ENCODE results near the gene VWA5B2.

The VWA5B2 gene

DNA sequence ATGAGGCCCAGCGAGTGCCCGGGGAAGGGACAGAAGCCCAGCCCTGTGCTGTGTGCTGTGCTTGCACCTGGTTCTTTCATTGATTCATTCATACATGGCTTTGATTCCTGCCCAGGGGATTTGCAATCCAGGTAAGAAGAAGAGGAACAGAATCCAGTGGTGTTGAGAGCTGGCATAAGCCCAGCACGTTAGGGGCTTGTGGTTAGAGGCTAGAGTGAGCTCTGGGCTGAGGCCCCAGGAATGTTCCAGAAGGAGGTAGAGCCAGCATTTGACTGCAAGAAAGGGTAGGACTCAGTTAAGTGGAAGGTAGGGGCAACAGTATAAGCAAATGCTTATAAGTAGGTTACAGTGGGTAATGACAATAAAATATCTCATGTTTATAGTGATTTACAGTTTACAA is 2.3 kb downstream of the VWA5B2 start:
- ATAC-seq (replicated peaks) (no peak), DNase-seq (no peak)
- H3K9me3 Mint-ChIP-seq = no peaks in the 10 kb centered on the region
- H3K27me3 Mint-ChIP-seq = peaks cover 42 to 65% of the 10 kb centered on the region in 2 donors
- H3K4me1 Mint-ChIP-seq (ENCODE audit: low read depth in 2 of 2) = peaks cover 10% of the 10 kb centered on the region in 2 donors
- peak overlapping the region; percentile 56 to 63 for H3K4me3 Mint-ChIP-seq
- no peak overlapping the region for H3K27ac Mint-ChIP-seq
- peaks cover 3% of the 10 kb centered on the region for H3K36me3 Mint-ChIP-seq (ENCODE audit: insufficient read depth)

DNA sequence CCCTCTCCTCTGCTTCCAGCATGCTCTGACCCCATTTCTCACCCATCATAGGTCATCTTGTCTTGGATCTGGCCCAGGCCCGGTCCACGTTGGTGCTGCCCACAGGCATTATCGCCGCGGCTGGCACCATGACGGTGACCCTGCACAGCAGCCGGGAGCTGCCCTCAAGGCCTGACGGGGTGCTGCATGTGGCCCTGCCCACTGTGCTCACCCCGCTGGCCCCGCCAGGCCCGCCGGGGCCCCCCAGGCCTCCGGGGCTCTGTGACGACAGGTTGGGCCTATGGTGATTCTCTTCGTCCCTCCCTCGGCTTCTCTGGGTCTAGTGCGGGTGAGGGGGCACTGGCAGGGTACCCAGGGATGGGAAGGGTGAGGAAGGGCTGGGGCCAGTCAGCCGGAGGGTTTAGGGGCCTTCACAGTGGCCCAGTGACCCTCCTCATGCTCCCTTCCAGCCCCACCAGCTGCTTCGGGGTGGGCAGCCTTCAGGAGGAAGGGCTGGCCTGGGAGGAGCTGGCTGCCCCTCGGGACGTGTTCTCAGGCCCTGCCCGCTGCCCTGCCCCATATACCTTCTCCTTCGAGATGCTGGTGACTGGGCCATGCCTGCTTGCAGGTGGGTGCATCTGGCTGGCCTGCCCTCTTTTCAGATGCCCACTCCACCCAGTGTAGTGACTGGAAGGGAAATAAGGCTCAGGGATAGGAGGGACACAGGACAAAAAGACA is 3.9 kb downstream of the VWA5B2 start:
- no peak overlapping the region for H3K4me3 Mint-ChIP-seq
- H3K27me3 Mint-ChIP-seq = peaks cover 31 to 51% of the 10 kb centered on the region in 2 donors
- no peak overlapping the region for H3K27ac Mint-ChIP-seq
- no peaks in the 10 kb centered on the region for H3K9me3 Mint-ChIP-seq
- DNase-seq = no peak
- peaks cover 3% of the 10 kb centered on the region for H3K36me3 Mint-ChIP-seq (ENCODE audit: insufficient read depth)
- no peak for ATAC-seq (replicated peaks)
- H3K4me1 Mint-ChIP-seq (ENCODE audit: low read depth in 2 of 2) = peaks cover 8 to 10% of the 10 kb centered on the region in 2 donors

DNA sequence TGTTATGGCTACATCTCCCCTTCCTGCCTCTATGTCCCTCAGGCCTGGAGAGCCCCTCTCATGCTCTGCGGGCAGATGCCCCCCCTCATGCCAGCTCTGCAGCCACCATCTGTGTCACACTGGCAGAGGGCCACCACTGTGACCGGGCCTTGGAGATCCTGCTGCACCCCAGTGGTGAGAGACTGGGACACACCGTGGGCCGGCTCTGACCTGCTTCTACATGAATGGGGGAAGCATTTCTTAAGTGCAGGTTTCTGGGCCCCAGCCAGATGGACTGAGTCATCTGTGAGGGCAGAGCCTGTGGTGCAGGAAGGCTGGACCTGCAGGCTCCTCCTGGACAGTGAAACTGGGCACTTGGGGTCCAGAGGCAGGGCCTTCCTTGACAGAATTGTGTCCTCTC is 4.8 kb downstream of the VWA5B2 start:
- ATAC-seq (replicated peaks) (no peak), DNase-seq (no peak)
- H3K36me3 Mint-ChIP-seq (ENCODE audit: insufficient read depth) = peaks cover 3% of the 10 kb centered on the region
- peaks cover 24 to 42% of the 10 kb centered on the region in 2 donors for H3K27me3 Mint-ChIP-seq
- no peaks in the 10 kb centered on the region for H3K9me3 Mint-ChIP-seq
- no peak overlapping the region for H3K4me3 Mint-ChIP-seq
- H3K4me1 Mint-ChIP-seq (ENCODE audit: low read depth in 2 of 2) = peaks cover 3 to 7% of the 10 kb centered on the region in 2 donors
- H3K27ac Mint-ChIP-seq = no peak overlapping the region

DNA sequence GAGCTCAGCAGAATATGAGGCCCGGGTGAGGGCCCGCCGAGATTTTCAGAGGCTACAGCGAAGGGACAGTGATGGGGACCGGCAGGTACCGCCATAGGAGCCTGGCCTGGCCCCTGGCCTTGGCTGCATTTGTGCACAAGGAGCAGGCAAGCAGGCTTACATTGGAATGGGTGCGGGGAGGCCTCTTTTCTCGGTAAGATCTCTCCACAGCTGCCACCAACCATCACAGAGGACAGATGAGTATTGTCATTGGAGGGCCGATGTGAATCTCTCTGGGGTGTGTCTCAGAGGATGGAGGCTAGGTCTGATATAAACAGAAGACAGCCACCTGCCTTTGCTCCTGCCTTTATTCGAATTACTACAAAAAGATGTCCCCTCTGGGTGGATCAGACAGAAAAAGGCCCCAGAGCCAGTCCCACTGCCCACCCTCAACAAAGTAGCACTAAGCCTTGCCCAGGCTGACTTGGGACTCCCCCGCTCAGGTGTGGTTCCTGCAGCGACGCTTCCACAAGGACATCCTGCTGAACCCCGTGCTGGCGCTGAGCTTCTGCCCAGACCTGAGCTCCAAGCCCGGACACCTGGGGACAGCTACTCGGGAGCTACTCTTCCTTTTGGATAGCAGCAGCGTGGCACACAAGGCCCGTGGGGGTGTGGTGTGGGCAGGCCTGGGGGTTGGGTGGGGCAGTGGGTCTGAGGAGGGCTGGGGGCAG is 5.4 kb downstream of the VWA5B2 start:
- H3K4me1 Mint-ChIP-seq (ENCODE audit: low read depth in 2 of 2) = peaks cover 3 to 7% of the 10 kb centered on the region in 2 donors
- H3K27ac Mint-ChIP-seq = no peak overlapping the region
- DNase-seq (no peak), ATAC-seq (replicated peaks) (no peak)
- peaks cover 24 to 41% of the 10 kb centered on the region in 2 donors for H3K27me3 Mint-ChIP-seq
- peaks cover 3% of the 10 kb centered on the region for H3K36me3 Mint-ChIP-seq (ENCODE audit: insufficient read depth)
- no peak overlapping the region for H3K4me3 Mint-ChIP-seq
- no peaks in the 10 kb centered on the region for H3K9me3 Mint-ChIP-seq

DNA sequence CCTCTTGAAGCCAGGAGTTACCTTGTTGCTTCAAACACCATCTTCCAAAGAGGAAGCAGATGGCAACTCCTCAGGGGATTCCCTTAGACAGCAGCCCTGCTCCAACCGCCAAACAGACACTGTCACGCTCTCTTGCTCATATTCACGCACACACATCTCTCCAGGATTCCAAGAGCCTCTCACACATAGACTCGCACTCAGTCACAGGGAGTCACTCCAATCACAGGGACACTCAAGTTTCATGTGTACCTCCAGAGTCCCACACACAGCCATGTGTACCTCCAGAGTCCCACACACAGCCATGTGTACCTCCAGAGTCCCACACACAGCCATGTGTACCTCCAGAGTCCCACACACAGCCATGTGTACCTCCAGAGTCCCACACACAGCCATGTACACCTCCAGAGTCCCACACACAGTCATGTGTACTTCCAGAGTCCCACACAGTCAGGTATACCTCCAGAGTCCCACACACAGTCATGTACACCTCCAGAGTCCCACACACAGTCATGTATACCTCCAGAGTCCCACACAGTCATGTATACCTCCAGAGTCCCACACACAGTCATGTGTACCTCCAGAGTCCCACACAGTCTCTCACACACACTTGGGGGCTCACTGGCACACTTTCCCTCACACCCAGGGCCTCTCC is 6.1 kb downstream of the VWA5B2 start:
- peaks cover 3% of the 10 kb centered on the region for H3K36me3 Mint-ChIP-seq (ENCODE audit: insufficient read depth)
- no peak overlapping the region for H3K4me3 Mint-ChIP-seq
- ATAC-seq (replicated peaks) = no peak
- DNase-seq = no peak
- H3K9me3 Mint-ChIP-seq = no peaks in the 10 kb centered on the region
- H3K27ac Mint-ChIP-seq = no peak overlapping the region
- H3K27me3 Mint-ChIP-seq = peaks cover 24 to 41% of the 10 kb centered on the region in 2 donors
- H3K4me1 Mint-ChIP-seq (ENCODE audit: low read depth in 2 of 2) = peaks cover 3 to 7% of the 10 kb centered on the region in 2 donors

DNA sequence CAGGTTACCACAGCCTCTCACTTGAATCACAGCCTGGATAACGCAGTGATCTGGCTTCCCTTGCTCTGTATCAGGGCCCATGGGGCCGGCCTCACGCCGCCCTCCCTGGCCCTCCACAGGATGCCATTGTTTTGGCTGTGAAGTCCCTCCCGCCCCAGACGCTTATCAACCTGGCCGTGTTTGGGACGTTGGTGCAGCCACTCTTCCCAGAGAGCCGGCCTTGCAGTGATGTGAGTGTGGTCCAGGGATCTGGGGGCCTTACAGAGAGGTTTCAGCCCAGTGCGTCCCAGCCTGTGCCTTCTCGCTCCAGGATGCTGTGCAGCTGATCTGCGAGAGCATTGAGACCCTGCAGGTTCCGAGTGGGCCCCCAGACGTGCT is 6.6 kb downstream of the VWA5B2 start:
- Mint-ChIP-seq H3K27me3 (peaks cover 22 to 36% of the 10 kb centered on the region in 2 donors), H3K9me3 (no peaks in the 10 kb centered on the region), H3K4me3 (no peak overlapping the region), H3K27ac (no peak overlapping the region), H3K4me1 (ENCODE audit: low read depth in 2 of 2) (peaks cover 1 to 4% of the 10 kb centered on the region in 2 donors), H3K36me3 (ENCODE audit: insufficient read depth) (peaks cover 6% of the 10 kb centered on the region)
- ATAC-seq (replicated peaks) (no peak), DNase-seq (no peak)

DNA sequence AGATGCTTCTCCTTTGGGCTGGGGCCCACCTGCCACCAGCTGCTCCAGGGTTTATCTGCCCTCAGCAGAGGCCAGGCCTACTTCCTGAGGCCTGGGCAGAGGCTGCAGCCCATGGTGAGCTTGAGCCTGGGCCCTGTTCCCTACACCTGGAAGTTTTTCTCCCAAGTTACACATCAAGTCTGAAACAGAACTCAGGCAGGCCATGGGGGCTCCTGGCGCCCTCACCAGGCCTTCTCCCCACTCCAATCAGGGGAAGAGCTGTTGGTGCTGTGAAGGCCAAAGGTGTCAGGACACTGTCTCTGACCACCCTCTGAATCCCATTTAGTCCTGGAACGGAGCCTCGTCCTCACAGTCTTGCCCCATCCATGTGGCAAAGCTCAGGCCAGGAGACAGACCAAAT is 7.3 kb downstream of the VWA5B2 start:
- ATAC-seq (replicated peaks) = no peak
- no peak overlapping the region for H3K4me3 Mint-ChIP-seq
- no peaks in the 10 kb centered on the region for H3K9me3 Mint-ChIP-seq
- no peak for DNase-seq
- H3K36me3 Mint-ChIP-seq (ENCODE audit: insufficient read depth) = peaks cover 3% of the 10 kb centered on the region
- no peaks in the 10 kb centered on the region for H3K4me1 Mint-ChIP-seq (ENCODE audit: low read depth in 2 of 2)
- H3K27me3 Mint-ChIP-seq = peaks cover 15 to 29% of the 10 kb centered on the region in 2 donors
- H3K27ac Mint-ChIP-seq = no peak overlapping the region

DNA sequence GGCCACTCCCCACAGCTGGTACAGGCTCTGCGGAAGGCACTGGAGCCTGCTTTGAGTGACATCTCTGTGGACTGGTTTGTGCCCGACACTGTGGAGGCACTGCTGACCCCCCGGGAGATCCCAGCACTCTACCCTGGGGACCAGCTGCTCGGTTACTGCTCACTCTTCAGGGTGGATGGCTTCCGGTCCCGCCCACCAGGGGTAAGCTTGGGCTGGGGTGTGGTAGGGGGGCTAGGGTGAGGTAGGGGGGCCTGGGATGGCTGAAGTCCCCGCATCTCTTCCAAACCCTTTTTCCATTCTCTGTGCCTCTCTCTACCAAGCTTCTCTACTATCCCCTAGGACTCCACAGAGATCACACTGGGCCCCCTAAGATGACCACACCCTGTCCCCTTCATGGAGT is 7.8 kb downstream of the VWA5B2 start:
- H3K9me3 Mint-ChIP-seq = no peaks in the 10 kb centered on the region
- H3K27ac Mint-ChIP-seq = no peak overlapping the region
- H3K4me1 Mint-ChIP-seq (ENCODE audit: low read depth in 2 of 2) = no peaks in the 10 kb centered on the region
- no peak for ATAC-seq (replicated peaks)
- DNase-seq = no peak
- no peak overlapping the region for H3K4me3 Mint-ChIP-seq
- peaks cover 3% of the 10 kb centered on the region for H3K36me3 Mint-ChIP-seq (ENCODE audit: insufficient read depth)
- H3K27me3 Mint-ChIP-seq = peaks cover 10 to 24% of the 10 kb centered on the region in 2 donors

DNA sequence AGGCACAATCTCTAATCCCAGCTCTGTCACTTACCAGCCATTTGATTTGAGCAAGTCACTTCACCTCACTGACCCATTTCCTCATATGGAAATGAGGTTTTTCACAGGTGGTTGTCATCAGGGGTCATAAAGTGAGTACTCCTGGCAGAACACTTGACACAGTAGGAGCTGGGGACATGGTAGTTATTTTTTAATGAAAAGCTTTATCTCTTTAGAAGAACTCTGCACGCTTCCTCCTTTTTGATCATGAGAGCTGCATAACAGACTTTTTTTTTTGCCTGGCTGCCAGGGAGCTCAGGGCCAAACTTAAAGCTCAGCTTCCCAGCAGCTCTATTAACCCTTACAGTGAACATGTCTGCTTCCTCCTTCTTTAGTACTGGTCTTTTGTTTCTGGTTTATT is 8.4 kb downstream of the VWA5B2 start:
- H3K27ac Mint-ChIP-seq = no peak overlapping the region
- no peak for ATAC-seq (replicated peaks)

DNA sequence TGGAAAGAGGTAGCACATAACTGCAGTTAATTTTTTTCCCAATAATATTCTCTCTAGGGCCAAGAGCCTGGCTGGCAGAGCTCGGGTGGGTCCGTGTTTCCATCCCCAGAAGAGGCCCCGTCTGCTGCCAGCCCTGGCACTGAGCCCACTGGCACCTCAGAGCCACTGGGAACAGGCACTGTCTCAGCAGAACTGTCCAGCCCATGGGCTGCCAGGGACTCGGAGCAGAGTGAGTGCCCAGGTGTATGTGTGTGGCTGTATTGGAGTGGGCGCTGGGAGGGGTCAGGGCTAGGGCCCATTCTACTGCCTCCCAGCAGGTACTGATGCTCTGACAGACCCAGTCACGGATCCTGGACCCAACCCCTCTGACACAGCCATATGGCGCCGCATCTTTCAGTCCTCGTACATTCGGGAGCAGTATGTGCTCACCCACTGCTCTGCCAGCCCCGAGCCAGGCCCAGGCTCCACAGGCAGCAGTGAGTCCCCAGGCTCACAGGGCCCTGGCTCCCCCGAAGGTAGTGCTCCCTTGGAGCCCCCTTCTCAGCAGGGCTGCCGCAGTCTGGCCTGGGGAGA is 8.9 kb downstream of the VWA5B2 start:
- Mint-ChIP-seq H3K9me3 (no peaks in the 10 kb centered on the region), H3K4me1 (ENCODE audit: low read depth in 2 of 2) (no peaks in the 10 kb centered on the region), H3K36me3 (ENCODE audit: insufficient read depth) (peaks cover 9% of the 10 kb centered on the region), H3K27ac (no peak overlapping the region), H3K27me3 (peaks cover 0 to 12% of the 10 kb centered on the region in 2 donors), H3K4me3 (no peak overlapping the region)
- DNase-seq = no peak
- ATAC-seq (replicated peaks) = no peak

More for the DNA sequence above, 8.4 kb downstream of the VWA5B2 start:
- H3K9me3 Mint-ChIP-seq = no peaks in the 10 kb centered on the region
- peaks cover 7% of the 10 kb centered on the region for H3K36me3 Mint-ChIP-seq (ENCODE audit: insufficient read depth)
- H3K4me1 Mint-ChIP-seq (ENCODE audit: low read depth in 2 of 2) = no peaks in the 10 kb centered on the region
- DNase-seq = no peak
- H3K27me3 Mint-ChIP-seq = peaks cover 4 to 18% of the 10 kb centered on the region in 2 donors
- H3K4me3 Mint-ChIP-seq = no peak overlapping the region

DNA sequence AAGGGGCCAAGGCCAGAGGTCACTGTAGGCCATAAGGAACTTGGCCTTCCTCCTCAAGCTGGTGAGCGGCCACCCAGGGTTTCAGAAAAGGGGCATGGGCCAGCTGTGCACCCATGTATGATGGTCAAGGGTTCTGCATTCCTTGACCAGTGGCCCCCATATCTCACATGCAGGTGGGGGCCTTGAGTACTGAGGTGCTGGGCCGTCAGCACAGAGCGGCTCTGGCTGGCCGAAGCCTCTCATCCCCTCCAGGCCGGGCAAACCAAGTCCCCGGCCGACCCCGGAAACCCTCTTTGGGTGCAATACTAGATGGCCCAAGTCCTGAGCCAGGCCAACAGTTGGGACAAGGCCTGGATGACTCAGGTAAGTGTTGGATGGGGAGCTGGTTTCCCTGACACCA is 9.8 kb downstream of the VWA5B2 start:
- ATAC-seq (replicated peaks) = no peak

DNA sequence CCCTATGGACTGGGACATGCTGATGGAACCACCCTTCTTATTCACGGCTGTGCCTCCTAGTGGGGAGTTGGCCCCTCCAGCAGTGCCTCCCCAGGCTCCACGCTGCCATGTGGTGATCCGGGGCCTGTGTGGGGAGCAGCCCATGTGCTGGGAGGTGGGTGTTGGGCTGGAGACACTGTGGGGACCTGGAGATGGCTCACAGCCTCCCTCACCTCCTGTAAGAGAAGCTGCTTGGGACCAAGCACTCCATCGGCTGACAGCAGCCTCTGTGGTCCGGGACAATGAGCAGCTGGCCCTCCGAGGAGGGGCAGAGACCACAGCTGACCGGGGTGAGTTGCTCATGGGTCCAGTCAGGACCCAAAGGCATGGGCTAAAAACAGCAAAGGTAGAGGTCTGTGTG is 10.3 kb downstream of the VWA5B2 start:
- Mint-ChIP-seq H3K27ac (no peak overlapping the region), H3K4me3 (no peak overlapping the region), H3K4me1 (ENCODE audit: low read depth in 2 of 2) (peaks cover 0 to 2% of the 10 kb centered on the region in 2 donors), H3K36me3 (ENCODE audit: insufficient read depth) (peaks cover 19% of the 10 kb centered on the region), H3K9me3 (no peaks in the 10 kb centered on the region), H3K27me3 (no peaks in the 10 kb centered on the region)
- no peak for ATAC-seq (replicated peaks)
- DNase-seq = no peak

More for the DNA sequence above, 9.8 kb downstream of the VWA5B2 start:
- DNase-seq = no peak
- Mint-ChIP-seq H3K27me3 (peaks cover 0 to 4% of the 10 kb centered on the region in 2 donors), H3K4me3 (no peak overlapping the region), H3K27ac (no peak overlapping the region), H3K36me3 (ENCODE audit: insufficient read depth) (peaks cover 14% of the 10 kb centered on the region), H3K4me1 (ENCODE audit: low read depth in 2 of 2) (no peaks in the 10 kb centered on the region), H3K9me3 (no peaks in the 10 kb centered on the region)

DNA sequence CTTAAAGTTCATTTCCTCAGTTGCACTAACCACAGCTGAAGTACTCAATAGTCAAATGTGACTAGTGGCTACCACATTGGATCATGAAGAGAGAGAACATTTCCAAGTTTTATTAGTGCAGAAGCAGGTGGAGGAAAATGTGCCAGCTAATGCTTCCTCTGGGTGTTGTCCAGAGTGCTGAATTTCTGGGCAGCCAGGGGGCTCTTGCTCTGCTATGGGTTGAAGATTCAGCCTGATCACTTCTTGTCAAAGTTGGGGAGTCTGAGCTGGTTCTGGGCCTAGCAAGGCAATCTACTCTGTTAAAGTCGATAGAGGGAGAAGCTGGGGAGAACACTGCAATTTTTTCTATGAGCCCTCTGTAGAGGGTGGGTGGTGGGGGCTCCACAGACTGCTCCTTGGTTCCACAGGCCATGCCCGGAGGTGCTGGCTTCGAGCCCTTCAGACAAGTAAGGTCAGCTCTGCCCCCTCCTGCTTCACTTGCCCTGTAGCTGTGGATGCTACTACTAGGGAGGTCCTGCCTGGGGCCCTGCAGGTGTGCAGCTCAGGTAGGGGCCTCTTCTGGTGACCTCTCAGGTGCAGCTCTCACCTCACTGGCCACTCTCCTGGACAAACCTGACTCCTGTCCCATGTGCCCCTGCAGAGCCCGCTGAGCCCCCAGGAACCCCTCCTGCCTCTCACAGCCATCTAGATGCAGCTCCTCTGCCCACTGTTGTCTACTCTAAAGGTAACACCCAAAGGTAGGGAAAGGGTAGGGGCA is 11.2 kb downstream of the VWA5B2 start:
- no peak for ATAC-seq (replicated peaks)
- no peaks in the 10 kb centered on the region for H3K27me3 Mint-ChIP-seq
- peaks cover 20% of the 10 kb centered on the region for H3K36me3 Mint-ChIP-seq (ENCODE audit: insufficient read depth)
- no peaks in the 10 kb centered on the region for H3K9me3 Mint-ChIP-seq
- peaks cover 0 to 7% of the 10 kb centered on the region in 2 donors for H3K4me1 Mint-ChIP-seq (ENCODE audit: low read depth in 2 of 2)
- no peak overlapping the region for H3K4me3 Mint-ChIP-seq
- no peak overlapping the region for H3K27ac Mint-ChIP-seq
- DNase-seq = no peak

Data from effector memory CD8-positive, alpha-beta T cell (primary cell).